CD4-positive, alpha-beta T cell treated with Interleukin-12 subunit alpha and Interleukin-12 subunit beta, for 1 hour (primary cell): Measurements from ENCODE around the gene COPZ2.
A peak's percentile ranks its signal among the peaks of the same experiment; 100 is the strongest.
"Not testable (repeated sequence)": the region's sequence is repeated elsewhere in the genome, so short reads cannot be mapped to it uniquely, and the experiment has no call there.

Source experiments
- DNase-seq: peaks from one replicate; pipeline ENCODE4 v3.0.0-alpha.2; 2020

The COPZ2 gene

GRCh38 chr17:48027322-48027981 is 10.1 kb downstream of the COPZ2 start:
- DNase-seq: no peak

- DNase-seq: peak; percentile 77
Observed at GRCh38 chr17:48026502-48027321, 10.9 kb downstream of the COPZ2 start.

GRCh38 chr17:48025904-48026501 is 11.6 kb downstream of the COPZ2 start:
- DNase-seq: no peak

GRCh38 chr17:48025040-48025903 is 12.3 kb downstream of the COPZ2 start:
- DNase-seq: peak; percentile 98

GRCh38 chr17:48024149-48025039 is 13.2 kb downstream of the COPZ2 start:
- peak; percentile 53 for DNase-seq

GRCh38 chr17:48023400-48024148 is 14.0 kb downstream of the COPZ2 start:
- peak; percentile 50 for DNase-seq

- DNase-seq: no peak
Observed at GRCh38 chr17:48022901-48023300, 14.7 kb downstream of the COPZ2 start.

- DNase-seq: no peak
Observed at GRCh38 chr17:48021934-48022333, 15.7 kb downstream of the COPZ2 start.

GRCh38 chr17:48017817-48018158 is 19.8 kb downstream of the COPZ2 start:
- DNase-seq: not testable (repeated sequence)

GRCh38 chr17:48016112-48016511 is 21.5 kb downstream of the COPZ2 start:
- DNase-seq: no peak

- DNase-seq: no peak
Observed at GRCh38 chr17:48014595-48015111, 22.9 kb downstream of the COPZ2 start.

- no peak for DNase-seq
Observed at GRCh38 chr17:48013876-48014594, 23.6 kb downstream of the COPZ2 start.

GRCh38 chr17:48012654-48013053 is 24.9 kb downstream of the COPZ2 start:
- DNase-seq: no peak

GRCh38 chr17:48012151-48012520 is 25.5 kb downstream of the COPZ2 start:
- DNase-seq: peak; percentile 77

GRCh38 chr17:48011405-48012150 is 26.0 kb downstream of the COPZ2 start:
- peak; percentile 61 for DNase-seq

- no peak for DNase-seq
Observed at GRCh38 chr17:48010193-48010592, 27.4 kb downstream of the COPZ2 start.

GRCh38 chr17:48006936-48007709 is 30.5 kb downstream of the COPZ2 start:
- DNase-seq: no peak

- DNase-seq: no peak
Observed at GRCh38 chr17:48004983-48005382, 32.6 kb downstream of the COPZ2 start.
